ENCODE results near the gene PUS7L. TPM values are rescaled to one million over a fixed set of nuclear protein-coding genes. Genes with fewer than 3 reads are reported as not detected.

The PUS7L gene
- total RNA-seq, 1 experiment from 2014 or later, result 11.4 TPM

DNA sequence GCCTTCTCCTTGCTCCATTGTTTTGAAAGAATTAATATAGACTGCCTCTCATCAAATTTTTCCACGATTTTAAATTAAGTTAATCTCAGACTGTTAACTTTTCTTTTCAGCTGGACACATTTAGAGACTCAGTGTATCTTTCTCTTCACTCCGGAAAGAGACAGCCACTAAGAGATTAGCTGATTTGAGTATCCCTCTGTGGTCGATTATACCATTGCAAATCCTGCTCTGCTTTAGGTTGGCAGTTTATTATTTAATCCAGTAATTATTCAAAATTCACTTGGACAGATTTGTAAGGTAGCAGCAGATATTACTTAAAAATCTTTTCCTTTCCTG, 48.1 kb upstream of the PUS7L start:
- Histone ChIP-seq H3K27me3 (ENCODE audit: control insufficient read depth, insufficient read depth, low read length) (no peaks in the 10 kb centered on the region; the same call in 1 of the 2 replicates), H3K4me1 (ENCODE audit: control insufficient read depth, insufficient read depth, low read length) (peaks cover 18% of the 10 kb centered on the region), H3K4me3 (ENCODE audit: low read depth in 2 of 2, low read length in 2 of 2) (peak overlapping the region; percentile 95 to 98), H3K27ac (ENCODE audit: low read length) (peak overlapping the region; percentile 98), H3K9me3 (ENCODE audit: control insufficient read depth, insufficient read depth, low read depth, low read length) (no peaks in the 10 kb centered on the region), H3K36me3 (ENCODE audit: control insufficient read depth, insufficient read depth, low read length) (peaks cover 29% of the 10 kb centered on the region)
- TF ChIP-seq, protein P1, sequence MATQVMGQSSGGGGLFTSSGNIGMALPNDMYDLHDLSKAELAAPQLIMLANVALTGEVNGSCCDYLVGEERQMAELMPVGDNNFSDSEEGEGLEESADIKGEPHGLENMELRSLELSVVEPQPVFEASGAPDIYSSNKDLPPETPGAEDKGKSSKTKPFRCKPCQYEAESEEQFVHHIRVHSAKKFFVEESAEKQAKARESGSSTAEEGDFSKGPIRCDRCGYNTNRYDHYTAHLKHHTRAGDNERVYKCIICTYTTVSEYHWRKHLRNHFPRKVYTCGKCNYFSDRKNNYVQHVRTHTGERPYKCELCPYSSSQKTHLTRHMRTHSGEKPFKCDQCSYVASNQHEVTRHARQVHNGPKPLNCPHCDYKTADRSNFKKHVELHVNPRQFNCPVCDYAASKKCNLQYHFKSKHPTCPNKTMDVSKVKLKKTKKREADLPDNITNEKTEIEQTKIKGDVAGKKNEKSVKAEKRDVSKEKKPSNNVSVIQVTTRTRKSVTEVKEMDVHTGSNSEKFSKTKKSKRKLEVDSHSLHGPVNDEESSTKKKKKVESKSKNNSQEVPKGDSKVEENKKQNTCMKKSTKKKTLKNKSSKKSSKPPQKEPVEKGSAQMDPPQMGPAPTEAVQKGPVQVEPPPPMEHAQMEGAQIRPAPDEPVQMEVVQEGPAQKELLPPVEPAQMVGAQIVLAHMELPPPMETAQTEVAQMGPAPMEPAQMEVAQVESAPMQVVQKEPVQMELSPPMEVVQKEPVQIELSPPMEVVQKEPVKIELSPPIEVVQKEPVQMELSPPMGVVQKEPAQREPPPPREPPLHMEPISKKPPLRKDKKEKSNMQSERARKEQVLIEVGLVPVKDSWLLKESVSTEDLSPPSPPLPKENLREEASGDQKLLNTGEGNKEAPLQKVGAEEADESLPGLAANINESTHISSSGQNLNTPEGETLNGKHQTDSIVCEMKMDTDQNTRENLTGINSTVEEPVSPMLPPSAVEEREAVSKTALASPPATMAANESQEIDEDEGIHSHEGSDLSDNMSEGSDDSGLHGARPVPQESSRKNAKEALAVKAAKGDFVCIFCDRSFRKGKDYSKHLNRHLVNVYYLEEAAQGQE (IDR thresholded peaks at IDR 0.05; ENCODE audit: insufficient read depth in 1 of 2, low read depth in 2 of 2, low read length in 1 of 2), result no peak
- TF ChIP-seq SIN3A (IDR thresholded peaks at IDR 0.05; ENCODE audit: borderline replicate concordance, insufficient read depth, low read depth, low read length), result no peak
- TF ChIP-seq POLR2AphosphoS5 (IDR thresholded peaks at IDR 0.05; ENCODE audit: low read depth, low read length), result no peak
- TF ChIP-seq, protein P2, sequence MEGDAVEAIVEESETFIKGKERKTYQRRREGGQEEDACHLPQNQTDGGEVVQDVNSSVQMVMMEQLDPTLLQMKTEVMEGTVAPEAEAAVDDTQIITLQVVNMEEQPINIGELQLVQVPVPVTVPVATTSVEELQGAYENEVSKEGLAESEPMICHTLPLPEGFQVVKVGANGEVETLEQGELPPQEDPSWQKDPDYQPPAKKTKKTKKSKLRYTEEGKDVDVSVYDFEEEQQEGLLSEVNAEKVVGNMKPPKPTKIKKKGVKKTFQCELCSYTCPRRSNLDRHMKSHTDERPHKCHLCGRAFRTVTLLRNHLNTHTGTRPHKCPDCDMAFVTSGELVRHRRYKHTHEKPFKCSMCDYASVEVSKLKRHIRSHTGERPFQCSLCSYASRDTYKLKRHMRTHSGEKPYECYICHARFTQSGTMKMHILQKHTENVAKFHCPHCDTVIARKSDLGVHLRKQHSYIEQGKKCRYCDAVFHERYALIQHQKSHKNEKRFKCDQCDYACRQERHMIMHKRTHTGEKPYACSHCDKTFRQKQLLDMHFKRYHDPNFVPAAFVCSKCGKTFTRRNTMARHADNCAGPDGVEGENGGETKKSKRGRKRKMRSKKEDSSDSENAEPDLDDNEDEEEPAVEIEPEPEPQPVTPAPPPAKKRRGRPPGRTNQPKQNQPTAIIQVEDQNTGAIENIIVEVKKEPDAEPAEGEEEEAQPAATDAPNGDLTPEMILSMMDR (IDR thresholded peaks at IDR 0.05), result no peak
- TF ChIP-seq TCF7L2 (IDR thresholded peaks at IDR 0.05; ENCODE audit: low read depth, low read length), result no peak
- POLR2A ChIA-PET, result interaction anchor here (0.6 kb wide), 1 partner anchor 10 kb away, joined by 3 read pairs; no protein-coding TSS in a partner anchor
- DNase-seq (ENCODE audit: low read depth, low spot score), result no peak
- intact Hi-C loops (cut with micrococcal nuclease; ENCODE audit: unreplicated experiment) (no loop called here), in situ Hi-C loops (cut with HindIII; ENCODE audit: low pct_unique_long_range_greater_than_20kb, low sequenced_read_pairs) (no loop called here)
- BruUV-seq (replicated peaks), result TSS peak; percentile 97
- no peak for ATAC-seq
- CTCF ChIA-PET, result interaction anchor here (0.6 to 0.8 kb wide), 2 partner anchors 75 to 76 kb away, joined by 3 to 10 read pairs; no protein-coding TSS in a partner anchor

DNA sequence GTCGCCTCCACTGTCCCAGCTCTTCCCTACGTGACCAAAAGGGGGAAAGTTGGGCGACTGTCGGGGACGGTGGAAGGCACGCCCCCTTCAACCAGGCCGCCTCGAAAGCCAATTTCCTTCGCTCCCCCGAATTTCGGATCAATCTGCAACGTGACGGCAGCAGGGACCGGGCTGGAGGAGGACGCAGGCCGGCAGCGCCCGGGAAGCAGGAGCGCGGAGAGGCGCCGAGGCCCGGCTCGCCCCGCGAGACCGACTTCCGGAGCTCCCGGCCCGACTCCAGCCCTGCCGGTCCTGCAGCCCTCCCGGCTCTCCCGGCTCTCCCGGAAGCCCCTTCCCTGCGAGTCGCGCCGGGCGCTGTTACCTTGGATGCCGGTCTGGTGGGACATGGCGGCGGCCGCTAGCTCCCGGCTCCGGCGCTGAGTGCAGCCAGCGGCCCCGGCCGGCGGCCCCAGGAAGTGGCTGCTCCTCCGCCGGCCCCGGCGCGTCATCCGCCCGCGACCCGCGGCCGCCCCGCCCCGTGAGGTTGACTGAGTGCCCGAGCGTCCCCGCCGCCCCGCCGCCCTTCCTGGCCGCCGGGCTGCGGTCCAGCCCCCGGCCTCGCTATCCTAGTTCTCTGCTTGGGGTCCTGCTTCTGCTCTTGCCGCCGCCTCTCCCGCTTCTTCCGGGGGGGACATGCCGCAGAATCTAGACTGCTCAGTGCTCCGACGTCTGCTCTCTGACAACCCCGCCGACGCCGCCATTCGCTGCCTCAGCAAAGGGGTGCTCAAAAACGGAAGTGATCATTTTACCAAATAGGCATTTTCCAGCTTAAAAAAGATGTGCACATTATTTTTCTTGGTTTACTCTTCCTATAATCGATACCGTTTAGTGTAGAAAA, 47.5 kb upstream of the PUS7L start, which contains the start of gene TWF1:
Gene TWF1, minus strand, starts transcription at position 458 of the 877 bp plus-strand sequence. Its CDS starts 72 bp downstream, at position 386.
- Histone ChIP-seq H3K4me3 (ENCODE audit: low read depth in 2 of 2, low read length in 2 of 2) (peak within 1 kb of the TSS; percentile 95 to 98), H3K27ac (ENCODE audit: low read length) (peak within 1 kb of the TSS; percentile 98), H3K4me1 (ENCODE audit: control insufficient read depth, insufficient read depth, low read length) (peaks cover 18% of the 10 kb centered on the region), H3K27me3 (ENCODE audit: control insufficient read depth, insufficient read depth, low read length) (no peaks in the 10 kb centered on the region), H3K9me3 (ENCODE audit: control insufficient read depth, insufficient read depth, low read depth, low read length) (no peaks in the 10 kb centered on the region), H3K36me3 (ENCODE audit: control insufficient read depth, insufficient read depth, low read length) (peaks cover 29% of the 10 kb centered on the region)
- intact Hi-C loops (cut with micrococcal nuclease; ENCODE audit: unreplicated experiment) (no loop called here), in situ Hi-C loops (cut with HindIII; ENCODE audit: low pct_unique_long_range_greater_than_20kb, low sequenced_read_pairs) (no loop called here)
- peak; percentile 99 for ATAC-seq
- BruUV-seq (replicated peaks), result no TSS peak
- POLR2A ChIA-PET, result interaction anchor here (0.6 to 1.0 kb wide), 3 partner anchors 10 to 23 kb away, joined by 3 read pairs; no protein-coding TSS in a partner anchor
- no peak for DNase-seq (ENCODE audit: low read depth, low spot score)
- TF ChIP-seq, protein P1 (IDR thresholded peaks at IDR 0.05; ENCODE audit: insufficient read depth in 1 of 2, low read depth in 2 of 2, low read length in 1 of 2), result no peak
- TF ChIP-seq, protein P2 (IDR thresholded peaks at IDR 0.05), result peak; percentile 30; the same call in 1 of the 2 replicates
- TF ChIP-seq POLR2AphosphoS5 (IDR thresholded peaks at IDR 0.05; ENCODE audit: low read depth, low read length) (peak; percentile 73), TCF7L2 (IDR thresholded peaks at IDR 0.05; ENCODE audit: low read depth, low read length) (no peak), SIN3A (IDR thresholded peaks at IDR 0.05; ENCODE audit: borderline replicate concordance, insufficient read depth, low read depth, low read length) (peak; percentile 81; the same call in 1 of the 2 replicates)
- CTCF ChIA-PET, result interaction anchor here (0.6 to 1.0 kb wide), 4 partner anchors 76 to 358 kb away, joined by 3 to 10 read pairs (median 3); no protein-coding TSS in a partner anchor

Measured in Panc1 (cell line).